OCI-LY7 (cell line): ENCODE measurements around the gene TRAPPC12.

Experiments
- CTCF ChIP-seq: fragments of 200-600 bp; sonication (generic); conservative IDR thresholded peaks from 2 replicates; pipeline ENCODE4 v1.5.1; 2014; ENCODE audit warnings: mild to moderate bottlenecking, antibody characterized with exemption, low read length, moderate library complexity, mixed read lengths
- EZH2phosphoT487 ChIP-seq: fragments of 200-600 bp; sonication (generic); IDR thresholded peaks from 2 replicates; pipeline ENCODE4 v1.6.1; 2018; ENCODE audit warnings: low read depth, borderline replicate concordance, mild to moderate bottlenecking, mixed run types, antibody characterized with exemption, low read length, moderate library complexity, mixed read lengths

DNA sequence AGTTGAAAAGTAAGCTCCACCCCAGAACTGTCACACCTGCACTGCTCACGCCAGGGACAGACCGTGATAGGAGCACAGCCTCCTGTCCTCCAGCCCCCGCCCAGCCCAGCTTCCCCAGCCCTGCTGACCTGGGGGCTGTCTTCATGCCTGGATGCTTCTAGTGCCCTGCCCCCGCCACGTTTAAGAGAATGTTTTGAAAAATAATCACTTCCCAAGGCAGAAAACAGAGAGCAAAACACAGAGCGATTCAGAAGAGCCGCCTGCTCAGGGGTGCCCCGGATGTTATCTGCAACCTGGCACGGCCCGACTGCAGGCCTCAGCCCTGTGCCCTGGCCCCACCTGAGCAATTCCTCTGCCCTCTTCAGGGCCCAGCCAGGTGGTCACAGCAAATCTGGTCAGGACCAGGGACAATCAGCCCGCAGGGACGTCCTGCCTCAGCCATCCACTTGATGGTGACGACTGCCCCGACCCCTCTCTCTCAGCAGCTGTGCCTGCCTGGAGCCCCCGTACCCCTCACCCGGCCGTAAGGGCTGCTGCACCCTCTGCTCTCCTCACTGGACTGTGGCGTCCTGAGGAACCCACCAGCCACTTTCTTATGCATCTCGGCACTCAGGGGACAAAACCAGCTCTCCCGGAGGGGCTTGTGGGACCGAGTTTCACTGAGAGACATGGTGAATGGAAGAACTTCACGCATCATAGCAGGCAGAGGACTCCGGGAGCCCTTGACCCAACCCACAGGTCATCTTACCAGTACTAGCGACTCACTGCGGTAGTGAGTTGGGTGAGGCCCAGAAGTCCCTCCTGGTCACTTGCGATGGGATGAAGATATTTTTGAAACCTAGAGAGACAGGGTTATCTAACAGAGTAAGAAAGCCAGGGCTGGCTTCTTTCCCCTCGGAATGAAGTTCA lies 109.6 kb downstream of the TRAPPC12 start:
- TF ChIP-seq CTCF, result no peak
- TF ChIP-seq EZH2phosphoT487, result no peak
